NOMO-1 (cell line): ENCODE measurements around the gene NTM.
"Not testable (repeated sequence)": the region's sequence is repeated elsewhere in the genome, so short reads cannot be mapped to it uniquely, and the experiment has no call there.

Experiments used
- DNase-seq, 2 experiments: peaks; one replicate each; lab custom pipeline; 2025; ENCODE audit not compliant: unreplicated experiment in 2 of 2; lab: John Stamatoyannopoulos, UW

The NTM gene

GRCh38 chr11:132049205-132049604, 678.8 kb downstream of the NTM start:
- DNase-seq: no peak

GRCh38 chr11:132050049-132050448, 679.6 kb downstream of the NTM start:
- DNase-seq: peak in 1 of 2 experiments; percentile 38

DNA sequence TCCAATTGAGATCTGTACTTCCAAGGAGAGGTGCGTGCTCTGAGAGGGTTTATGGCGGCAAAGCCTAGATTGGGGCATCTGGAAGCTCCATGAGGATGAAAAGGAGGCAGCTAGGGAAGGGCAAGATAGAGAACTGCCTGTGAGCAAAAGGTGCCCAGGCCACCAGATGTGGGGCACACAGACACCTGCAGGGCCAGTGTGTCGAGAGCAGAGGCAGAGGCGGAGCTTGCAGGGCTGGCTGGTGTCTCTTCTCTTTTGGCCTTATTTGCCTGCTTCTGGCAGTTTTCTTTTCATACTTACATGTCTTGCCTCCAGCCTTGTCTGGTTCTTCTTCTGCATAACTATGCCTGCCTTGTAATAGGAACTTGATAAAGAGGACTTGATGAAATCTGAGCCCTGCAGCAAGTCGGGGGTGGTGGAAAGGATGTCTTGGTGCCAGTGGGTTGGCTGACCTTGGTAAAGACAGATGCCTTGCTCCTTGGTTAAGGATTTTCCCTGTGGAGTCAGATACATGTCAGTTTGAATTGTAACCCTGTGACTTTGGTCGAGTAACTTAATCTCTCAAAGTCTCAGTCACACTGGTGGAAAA, 680.3 kb downstream of the NTM start:
- DNase-seq: no peak

GRCh38 chr11:132051704-132052103, 681.3 kb downstream of the NTM start:
- no peak for DNase-seq

- no peak for DNase-seq
Observed at GRCh38 chr11:132052342-132052741, 681.9 kb downstream of the NTM start.

GRCh38 chr11:132052904-132053303, 682.5 kb downstream of the NTM start:
- DNase-seq: no peak

GRCh38 chr11:132054822-132055221, 684.4 kb downstream of the NTM start:
- DNase-seq: no peak

DNA sequence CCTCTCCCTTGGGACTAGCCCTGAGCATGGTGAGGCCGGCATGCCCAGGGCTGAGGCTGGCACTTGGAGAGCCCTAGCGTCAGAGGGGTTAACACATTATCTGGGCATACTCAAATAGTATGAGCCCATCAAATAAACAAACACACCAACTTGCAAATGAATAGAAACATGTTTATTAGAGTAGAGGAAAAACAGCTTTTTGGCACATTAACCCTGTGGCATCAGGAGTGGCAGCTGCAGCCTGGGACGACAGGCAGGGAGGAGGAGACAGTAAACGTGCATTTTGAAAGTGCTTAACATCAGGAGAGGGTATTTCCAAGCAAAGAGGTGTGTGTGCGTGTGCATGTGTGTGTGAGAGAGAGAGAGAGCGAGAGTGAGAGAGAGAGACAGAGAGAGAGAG, 684.9 kb downstream of the NTM start:
- no peak for DNase-seq

DNA sequence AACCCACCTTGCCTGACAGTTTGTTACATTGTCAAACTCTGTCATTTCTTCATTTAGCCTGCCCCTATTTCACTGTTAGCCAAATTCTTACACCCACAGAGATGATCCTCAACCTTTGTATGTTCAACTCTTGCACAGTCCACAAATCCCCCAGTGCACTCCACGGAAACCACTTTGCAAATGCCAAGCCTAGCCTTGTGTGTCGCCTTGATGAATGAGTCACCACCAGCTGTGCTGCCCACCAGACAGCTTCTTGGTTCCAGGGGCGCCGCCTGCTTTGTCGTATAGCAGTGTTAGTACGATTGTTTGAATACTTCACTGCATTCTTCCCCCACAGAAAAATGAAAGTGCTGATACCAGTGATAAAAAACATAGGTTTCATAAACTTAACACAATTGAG, 686.3 kb downstream of the NTM start:
- DNase-seq: no peak

- no peak for DNase-seq
Observed at GRCh38 chr11:132057266-132057665, 686.9 kb downstream of the NTM start.

DNA sequence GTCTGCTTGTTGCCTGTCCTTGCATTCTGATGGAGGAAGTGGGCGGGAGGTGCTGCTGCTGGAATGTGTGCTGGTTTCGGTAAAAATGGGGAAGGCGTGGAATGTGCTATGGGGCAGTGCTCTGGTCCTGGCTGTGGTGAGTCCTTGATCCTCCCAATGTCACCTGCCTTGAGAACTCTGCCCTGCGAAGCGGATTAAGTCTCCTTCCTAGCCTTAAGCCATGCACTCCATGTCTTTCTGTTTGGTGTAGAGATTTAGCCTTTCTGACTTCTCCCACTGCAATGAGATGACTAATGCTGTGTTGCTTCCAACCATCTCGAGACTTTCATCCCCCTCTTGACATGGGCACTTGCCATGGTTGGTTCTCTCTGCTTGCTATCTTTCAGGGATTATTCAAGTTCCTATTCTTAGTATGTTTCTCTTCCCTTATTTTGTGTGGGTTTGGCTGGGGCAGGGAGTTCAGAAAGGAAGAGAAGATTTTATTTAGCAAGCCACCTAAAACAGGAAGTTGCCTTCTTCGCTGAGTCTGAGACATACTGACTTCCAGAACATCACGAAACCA, 687.9 kb downstream of the NTM start:
- peak; percentile 94 to 98 for DNase-seq

- no peak for DNase-seq
Observed at GRCh38 chr11:132060567-132060966, 690.2 kb downstream of the NTM start.

GRCh38 chr11:132062031-132062430, 691.6 kb downstream of the NTM start:
- no peak for DNase-seq

DNA sequence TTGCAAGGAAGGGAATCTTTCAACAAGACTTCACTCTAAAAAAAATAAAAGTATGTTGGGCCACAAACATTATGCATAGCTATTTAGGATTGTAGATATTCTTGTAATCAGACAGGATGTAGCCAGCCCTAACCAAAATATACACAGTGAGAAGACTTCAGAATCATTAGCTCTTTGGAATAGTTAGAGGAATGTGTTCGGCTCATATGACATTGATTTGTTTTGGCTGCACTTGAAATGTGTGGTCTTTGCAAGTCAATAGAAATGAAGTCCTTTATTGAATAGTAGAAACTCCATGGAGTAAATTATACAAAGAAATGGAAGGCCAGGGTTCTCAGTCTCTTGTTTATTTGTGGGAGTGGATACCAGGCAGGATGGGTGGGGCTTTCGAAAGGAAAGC, 692.1 kb downstream of the NTM start:
- no peak for DNase-seq

GRCh38 chr11:132064987-132065620, 694.7 kb downstream of the NTM start:
- DNase-seq: peak; percentile 78 to 79

DNA sequence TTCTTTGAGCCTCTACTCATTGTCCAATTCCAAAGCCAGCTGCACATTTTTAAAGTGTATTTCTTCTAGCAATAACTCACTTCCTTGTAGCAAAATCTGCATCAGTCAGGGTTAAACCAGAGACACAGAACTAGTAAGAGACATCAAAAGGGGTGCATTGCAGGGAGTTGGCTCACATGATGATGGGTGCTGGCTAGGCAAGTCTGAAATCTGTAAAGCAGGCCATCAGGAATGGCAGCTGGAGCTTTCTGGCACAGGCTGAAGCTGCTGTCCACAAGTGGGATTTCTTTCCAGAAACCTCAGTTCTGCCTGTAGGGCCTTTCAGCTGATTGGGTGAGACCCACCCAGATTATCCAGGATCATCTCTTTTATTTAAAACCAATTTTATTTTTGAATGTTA, 698.1 kb downstream of the NTM start:
- DNase-seq: peak in 1 of 2 experiments; percentile 32

DNA sequence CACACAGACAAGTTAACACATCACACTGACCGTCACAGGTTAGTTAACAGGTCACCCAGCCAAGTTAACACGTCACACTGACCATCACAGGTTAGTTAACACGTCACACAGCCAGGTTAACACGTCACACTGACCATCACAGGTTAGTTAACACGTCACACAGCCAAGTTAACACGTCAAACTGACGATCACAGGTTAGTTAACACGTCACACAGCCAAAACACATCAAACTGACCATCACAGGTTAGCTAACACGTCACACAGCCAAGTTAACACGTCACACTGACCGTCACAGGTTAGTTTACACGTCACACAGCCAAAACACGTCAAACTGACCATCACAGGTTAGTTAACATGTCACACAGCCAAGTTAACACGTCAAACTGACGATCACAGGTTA, 699.2 kb downstream of the NTM start:
- not testable (repeated sequence) for DNase-seq

GRCh38 chr11:132070907-132071306, 700.5 kb downstream of the NTM start:
- not testable (repeated sequence) for DNase-seq

GRCh38 chr11:132072044-132072857, 701.8 kb downstream of the NTM start:
- DNase-seq: peak; percentile 61 to 84

DNA sequence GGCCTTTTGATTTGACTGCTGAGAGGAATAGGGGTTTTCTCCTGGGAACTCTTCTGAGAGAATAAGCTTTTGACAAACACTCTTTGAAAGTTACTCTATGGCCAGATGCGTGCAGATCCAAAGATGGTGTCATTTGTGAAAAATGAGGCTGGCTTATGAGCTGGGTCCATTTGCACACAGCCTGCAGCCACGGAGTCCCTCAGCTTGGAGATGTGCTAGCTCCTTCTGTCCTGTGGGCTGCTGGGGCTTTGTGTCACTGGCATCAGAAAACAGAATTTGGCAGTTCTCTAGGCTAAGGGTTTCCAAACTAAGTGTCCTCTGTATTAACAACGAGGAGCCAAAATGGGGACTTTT, 702.4 kb downstream of the NTM start:
- DNase-seq: no peak

DNA sequence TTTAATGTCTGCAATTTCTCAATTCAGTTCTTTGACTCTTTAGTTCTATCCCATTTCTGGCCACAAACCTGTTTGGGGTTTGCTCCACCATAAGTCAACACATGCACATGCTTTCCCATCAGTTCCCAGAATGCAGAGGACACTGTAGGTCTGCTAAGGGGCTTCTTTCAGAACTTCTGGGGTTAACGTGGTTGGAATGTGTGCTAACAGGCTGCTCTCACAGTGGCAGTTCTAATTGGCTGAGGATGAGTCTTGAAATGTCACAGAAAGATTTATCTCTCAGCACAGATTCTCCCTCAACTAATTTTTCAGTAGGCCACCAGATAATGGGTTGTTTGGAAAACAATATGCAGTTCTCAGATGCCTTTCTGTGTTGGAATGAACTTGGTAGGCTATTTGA, 703.4 kb downstream of the NTM start:
- DNase-seq: no peak

DNA sequence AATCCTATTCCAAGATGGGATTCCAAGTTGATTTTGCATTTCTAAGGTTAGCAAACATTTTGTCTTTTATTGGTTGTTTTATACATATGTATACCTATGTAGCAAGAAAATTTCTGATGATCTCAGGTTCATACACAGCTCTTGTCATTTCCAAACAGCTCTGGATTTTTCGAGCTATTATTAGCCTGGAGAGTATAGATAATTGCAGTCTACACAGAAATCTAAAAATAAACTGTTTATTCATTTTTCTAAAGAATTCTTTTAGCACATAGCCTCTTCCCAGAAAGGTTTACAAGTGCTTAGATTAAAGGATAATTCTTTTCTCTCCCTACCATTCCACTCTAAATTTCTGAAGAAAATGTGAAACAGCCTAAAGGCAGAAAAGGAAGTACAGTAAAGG, 705.0 kb downstream of the NTM start:
- DNase-seq: no peak
